Caco-2 (cell line): ENCODE data around the gene ALDH7A1. TPM values are rescaled to one million over a fixed set of nuclear protein-coding genes. Genes with fewer than 3 reads are reported as not detected.

Experiments used
- BruUV-seq: library from RNA; stranded (reverse); fragments of 400-500 nt; replicated peaks from 2 replicates; lab custom pipeline; 2021; lab: Mats Ljungman, UMichigan
- CTCF ChIA-PET: fragments of 300-600 bp; sonication (Branson Sonifier 250); formaldehyde crosslinking; loops from one replicate; lab custom pipeline; 2022; ENCODE audit warnings: antibody characterized with exemption; lab: Charles Lee
- POLR2A ChIA-PET: fragments of 300-600 bp; sonication (Branson Sonifier 250); formaldehyde crosslinking; loops from one replicate; lab custom pipeline; 2022; ENCODE audit warnings: antibody characterized with exemption; lab: Charles Lee
- DNase-seq, 2 experiments: peaks; one replicate each; pipeline versions ENCODE4 v3.0.0 to v3.0.0-alpha.2; 2020 to 2022
- H3K27me3 ChIP-seq: replicated peaks from 2 replicates; pipeline ENCODE4 v1.6.0; 2011; ENCODE audit warnings: low read length; ENCODE audit not compliant: control insufficient read depth, insufficient read depth
- H3K36me3 ChIP-seq: 2 replicates; pipeline ENCODE4 v1.5.1; 2011; ENCODE audit warnings: low read length; ENCODE audit not compliant: control insufficient read depth, insufficient read depth
- H3K4me1 ChIP-seq: fragments of 250-450 bp; sonication (Bioruptor Pico); 2 replicates; pipeline ENCODE4 v1.5.1; 2020; ENCODE audit warnings: mild to moderate bottlenecking
- H3K4me3 ChIP-seq: 2 replicates; pipeline ENCODE4 v1.5.1; 2011; ENCODE audit warnings: low read depth, mild to moderate bottlenecking, control low read depth, low read length
- H3K9me3 ChIP-seq: fragments of 250-450 bp; sonication (Bioruptor Pico); 2 replicates; pipeline ENCODE4 v1.5.1; 2020; ENCODE audit warnings: mild to moderate bottlenecking, moderate library complexity
- H3K27ac Mint-ChIP-seq: one replicate; pipeline ENCODE4 v1.8.0; 2022; ENCODE audit warnings: mixed read lengths; ENCODE audit not compliant: unreplicated experiment
- H3K27me3 Mint-ChIP-seq: one replicate; pipeline ENCODE4 v1.8.0; 2022; ENCODE audit warnings: mixed read lengths; ENCODE audit not compliant: insufficient read depth, unreplicated experiment
- H3K36me3 Mint-ChIP-seq: one replicate; pipeline ENCODE4 v1.8.0; 2022; ENCODE audit warnings: mild to moderate bottlenecking, mixed read lengths; ENCODE audit not compliant: insufficient read depth, unreplicated experiment
- H3K4me1 Mint-ChIP-seq: one replicate; pipeline ENCODE4 v1.8.0; 2022; ENCODE audit warnings: low read depth, mixed read lengths; ENCODE audit not compliant: unreplicated experiment
- H3K4me3 Mint-ChIP-seq: one replicate; pipeline ENCODE4 v1.8.0; 2022; ENCODE audit warnings: mild to moderate bottlenecking, moderate library complexity, mixed read lengths; ENCODE audit not compliant: unreplicated experiment
- H3K9me3 Mint-ChIP-seq: one replicate; pipeline ENCODE4 v1.8.0; 2022; ENCODE audit warnings: mixed read lengths; ENCODE audit not compliant: unreplicated experiment
- CTCF ChIP-seq, 2 experiments: fragments of 200-600 bp in 1 of 2; IDR thresholded peaks; 1 replicate in 1 of 2; 2 replicates in 1 of 2; pipeline versions ENCODE4 v1.5.1 to v1.8.0; 2011 to 2022; ENCODE audit warnings: antibody characterized with exemption in 1 of 2, control low read depth in 1 of 2, inconsistent platforms in 1 of 2, low read depth in 1 of 2, low read length in 1 of 2, mild to moderate bottlenecking in 1 of 2, moderate library complexity in 1 of 2; ENCODE audit not compliant: insufficient read depth in 1 of 2, severe bottlenecking in 1 of 2, unreplicated experiment in 1 of 2
- intact Hi-C: fragments of 100-400 bp; cut with micrococcal nuclease; formaldehyde crosslinking; loops from one replicate; pipeline ENCODE4 v1.10.0; 2022; ENCODE audit not compliant: unreplicated experiment
- total RNA-seq: library from RNA; stranded (reverse); gene quantifications from 2 replicates; pipeline ENCODE4 v1.2.3, GENCODE V29; 2022

ALDH7A1 gene
- total RNA-seq, 1 experiment from 2014 or later = 204 TPM

GRCh38 chr5:126576974-126577373 lies 18.0 kb downstream of the ALDH7A1 start:
- no peak for DNase-seq
- H3K9me3 ChIP-seq = no peaks in the 10 kb centered on the region
- no peak overlapping the region for H3K4me3 Mint-ChIP-seq
- H3K4me3 ChIP-seq = no peak overlapping the region
- TF ChIP-seq CTCF (IDR thresholded peaks at IDR 0.05; ENCODE audit: insufficient read depth in 1 of 2, low read depth in 1 of 2, low read length in 1 of 2, severe bottlenecking in 1 of 2, unreplicated experiment in 1 of 2) = no peak
- H3K4me1 ChIP-seq = no peaks in the 10 kb centered on the region
- H3K27me3 Mint-ChIP-seq = no peaks in the 10 kb centered on the region
- H3K27ac Mint-ChIP-seq = no peak overlapping the region
- BruUV-seq = no TSS peak
- no peaks in the 10 kb centered on the region for H3K4me1 Mint-ChIP-seq
- H3K36me3 ChIP-seq = peaks cover 2% of the 10 kb centered on the region
- ChIA-PET POLR2A (no interaction called here), CTCF (no interaction called here)
- peaks cover 84% of the 10 kb centered on the region for H3K36me3 Mint-ChIP-seq
- no peaks in the 10 kb centered on the region for H3K9me3 Mint-ChIP-seq
- intact Hi-C loops = no loop called here
- no peaks in the 10 kb centered on the region for H3K27me3 ChIP-seq

GRCh38 chr5:126575644-126576043 lies 19.4 kb downstream of the ALDH7A1 start:
- Mint-ChIP-seq H3K27ac (no peak overlapping the region), H3K27me3 (no peaks in the 10 kb centered on the region), H3K4me3 (no peak overlapping the region), H3K36me3 (peaks cover 79% of the 10 kb centered on the region), H3K4me1 (no peaks in the 10 kb centered on the region), H3K9me3 (no peaks in the 10 kb centered on the region)
- intact Hi-C loops = no loop called here
- CTCF ChIA-PET = no interaction called here
- POLR2A ChIA-PET = interaction anchor here (0.6 kb wide), 1 partner anchor 264 kb away, joined by 3 read pairs; no protein-coding TSS in a partner anchor
- no peak for DNase-seq
- Histone ChIP-seq H3K4me1 (no peaks in the 10 kb centered on the region), H3K4me3 (no peak overlapping the region), H3K36me3 (peaks cover 2% of the 10 kb centered on the region), H3K27me3 (no peaks in the 10 kb centered on the region), H3K9me3 (no peaks in the 10 kb centered on the region)
- TF ChIP-seq CTCF (IDR thresholded peaks at IDR 0.05; ENCODE audit: insufficient read depth in 1 of 2, low read depth in 1 of 2, low read length in 1 of 2, severe bottlenecking in 1 of 2, unreplicated experiment in 1 of 2) = no peak
- no TSS peak for BruUV-seq

- TF ChIP-seq CTCF (IDR thresholded peaks at IDR 0.05; ENCODE audit: insufficient read depth in 1 of 2, low read depth in 1 of 2, low read length in 1 of 2, severe bottlenecking in 1 of 2, unreplicated experiment in 1 of 2) = no peak
- no TSS peak for BruUV-seq
- H3K4me1 ChIP-seq = no peaks in the 10 kb centered on the region
- H3K4me1 Mint-ChIP-seq = no peaks in the 10 kb centered on the region
- H3K9me3 ChIP-seq = no peaks in the 10 kb centered on the region
- H3K36me3 Mint-ChIP-seq = peaks cover 87% of the 10 kb centered on the region
- H3K9me3 Mint-ChIP-seq = no peaks in the 10 kb centered on the region
- intact Hi-C loops = no loop called here
- H3K27ac Mint-ChIP-seq = no peak overlapping the region
- H3K36me3 ChIP-seq = peaks cover 4% of the 10 kb centered on the region
- POLR2A ChIA-PET = no interaction called here
- no peak overlapping the region for H3K4me3 Mint-ChIP-seq
- no peak overlapping the region for H3K4me3 ChIP-seq
- no peaks in the 10 kb centered on the region for H3K27me3 Mint-ChIP-seq
- H3K27me3 ChIP-seq = no peaks in the 10 kb centered on the region
- no peak for DNase-seq
- CTCF ChIA-PET = no interaction called here
These were observed 26.7 kb downstream of the ALDH7A1 start for GRCh38 chr5:126568206-126568755.
